CD1c-positive myeloid dendritic cell (primary cell): Measurements from ENCODE around the gene HLA-G.
"Not testable (repeated sequence)": the region's sequence is repeated elsewhere in the genome, so short reads cannot be mapped to it uniquely, and the experiment has no call there.

Source experiments
- DNase-seq: peaks from one replicate; pipeline ENCODE4 v3.0.0-alpha.2; 2016; ENCODE audit errors: extremely low spot score

Gene HLA-G

DNA sequence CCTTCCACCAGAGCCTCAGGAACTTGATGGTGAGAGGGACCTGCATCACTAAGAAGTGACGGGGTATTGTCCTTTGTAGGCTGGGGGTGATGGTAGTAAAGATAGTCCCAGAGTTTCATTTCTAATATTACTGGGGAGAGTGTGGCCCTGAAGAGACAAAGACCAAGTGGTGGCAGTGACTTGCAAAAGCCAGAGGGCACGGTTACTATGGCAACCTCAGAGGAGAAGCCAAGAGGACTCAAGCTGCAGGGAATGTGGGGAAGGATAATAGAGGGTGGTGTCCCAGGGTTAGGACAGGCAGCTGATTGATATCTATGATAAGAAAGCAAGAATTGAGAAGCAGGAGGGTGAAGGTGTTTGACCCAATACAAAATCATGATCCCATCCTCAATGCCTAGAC lies 42.5 kb downstream of the HLA-G start:
- no peak for DNase-seq

DNA sequence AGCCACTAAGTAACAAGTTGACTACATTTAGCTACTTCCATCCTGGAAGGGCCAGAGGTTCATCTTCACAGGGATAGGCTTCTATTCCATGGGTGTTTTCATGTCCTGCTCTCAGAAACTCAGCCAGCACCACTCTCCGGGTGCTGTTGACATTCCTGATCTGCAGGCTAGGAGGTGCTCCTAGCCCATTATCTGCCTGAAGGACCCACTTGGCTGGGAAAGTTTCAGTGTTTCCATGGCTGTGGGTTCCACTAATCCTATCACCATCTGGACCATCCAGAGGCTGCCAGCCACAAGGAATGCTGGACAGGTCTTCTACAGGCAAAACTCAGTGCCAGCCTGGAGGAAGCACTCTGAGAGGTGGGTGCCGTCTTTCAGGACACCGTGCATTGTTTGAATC lies 45.2 kb downstream of the HLA-G start:
- no peak for DNase-seq

GRCh38 chr6:29875257-29875656 lies 47.6 kb downstream of the HLA-G start:
- DNase-seq = no peak

- not testable (repeated sequence) for DNase-seq
Observed at GRCh38 chr6:29875734-29876133, 48.1 kb downstream of the HLA-G start.
